Middle frontal gyrus (tissue), 1 donor: ENCODE results near the gene PCNX4.

ENCODE experiments used
- DNase-seq: peaks from one replicate; pipeline ENCODE4 v3.0.0-alpha.2; 2015; ENCODE audit warnings: low spot score; ENCODE audit errors: extremely low spot score

PCNX4 gene

DNA sequence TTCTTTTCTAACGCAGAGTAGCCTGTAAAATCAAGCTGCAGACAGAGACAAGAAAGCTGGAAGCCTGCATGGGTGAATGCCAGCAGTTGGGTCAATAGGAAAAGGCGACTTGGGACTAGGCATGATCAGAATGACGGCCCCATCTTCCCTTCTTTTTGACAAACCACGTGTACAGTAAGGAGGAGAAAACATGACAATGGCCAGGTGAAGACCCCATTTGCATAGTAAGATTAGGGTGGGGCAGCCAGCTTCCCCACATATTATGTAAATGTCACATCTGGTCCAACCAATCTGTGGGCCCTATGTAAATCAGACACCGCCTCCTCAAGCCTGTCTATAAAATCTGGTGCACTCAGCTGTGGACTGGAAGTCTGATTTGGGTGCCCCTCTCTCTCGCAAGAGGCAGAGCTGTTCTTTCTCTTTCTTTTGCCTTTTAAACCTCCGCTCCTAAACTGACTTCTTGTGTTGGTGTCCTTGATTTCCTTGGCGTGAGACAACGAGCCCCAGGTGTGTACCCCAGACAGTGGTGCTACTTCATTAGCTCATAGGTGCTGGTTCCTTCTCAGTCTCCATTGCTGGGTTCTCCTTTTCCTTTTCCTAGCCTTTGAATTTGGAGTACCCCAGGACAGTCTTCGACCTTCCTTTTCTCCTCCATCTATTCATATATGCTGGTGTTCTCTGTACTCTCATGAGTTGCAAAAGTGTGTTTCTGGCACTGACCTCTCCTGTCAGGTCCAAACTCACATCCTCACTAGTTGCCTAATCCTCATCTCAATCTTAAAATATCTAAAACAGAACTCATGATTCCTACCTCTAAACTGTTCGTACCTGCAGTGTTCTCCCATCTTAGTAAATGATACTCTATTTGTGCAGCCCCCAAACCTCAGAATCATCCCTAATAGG, 82.9 kb downstream of the PCNX4 start:
- DNase-seq = no peak

DNA sequence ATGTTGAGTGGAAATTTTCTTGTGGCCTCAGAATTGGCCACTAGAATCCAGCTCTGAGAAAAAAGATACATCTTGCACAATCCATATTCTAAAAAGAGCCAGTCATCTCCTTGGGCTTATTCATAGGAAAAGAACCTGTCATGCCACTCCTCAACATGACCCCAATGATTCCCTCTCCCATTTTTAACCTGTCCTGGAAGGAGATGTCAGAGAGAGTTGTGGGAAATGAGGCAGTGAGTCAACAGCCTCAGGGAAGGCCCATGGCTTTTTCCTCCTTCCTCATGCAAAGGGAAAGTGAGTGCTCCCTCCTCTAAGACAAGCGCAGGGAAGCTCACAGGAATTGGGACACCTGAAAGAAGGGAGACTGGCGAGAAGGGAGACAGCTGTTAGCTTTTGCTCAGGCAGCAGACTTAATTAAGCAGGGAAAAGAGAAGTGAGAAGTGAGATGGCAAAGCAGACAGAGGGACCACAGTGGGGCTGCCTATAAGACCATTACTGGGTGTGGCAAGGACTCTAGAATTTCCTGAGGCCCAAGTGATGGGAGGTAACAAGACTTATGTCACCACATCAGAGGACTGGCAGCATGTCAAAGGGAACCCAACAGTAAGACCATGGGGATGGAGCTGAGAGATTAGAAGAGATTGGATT, 83.7 kb downstream of the PCNX4 start:
- no peak for DNase-seq

DNA sequence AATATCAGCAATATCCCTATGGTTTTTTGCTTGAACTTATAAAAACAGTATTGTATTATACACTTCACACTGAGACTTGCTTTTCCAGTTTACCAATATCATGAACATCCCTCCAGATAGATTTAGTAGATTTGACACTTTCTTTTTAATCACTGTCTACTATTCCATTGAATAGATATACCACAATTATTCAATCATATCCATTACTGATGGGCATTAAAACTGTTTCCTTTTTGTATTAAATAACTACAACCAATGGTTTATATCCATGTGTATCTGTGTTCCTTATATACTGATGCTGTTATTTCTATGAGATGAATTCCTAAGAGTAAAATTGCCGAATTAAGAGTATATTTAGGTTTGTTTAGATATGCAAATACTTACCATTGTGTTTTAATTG, 86.4 kb downstream of the PCNX4 start:
- no peak for DNase-seq

DNA sequence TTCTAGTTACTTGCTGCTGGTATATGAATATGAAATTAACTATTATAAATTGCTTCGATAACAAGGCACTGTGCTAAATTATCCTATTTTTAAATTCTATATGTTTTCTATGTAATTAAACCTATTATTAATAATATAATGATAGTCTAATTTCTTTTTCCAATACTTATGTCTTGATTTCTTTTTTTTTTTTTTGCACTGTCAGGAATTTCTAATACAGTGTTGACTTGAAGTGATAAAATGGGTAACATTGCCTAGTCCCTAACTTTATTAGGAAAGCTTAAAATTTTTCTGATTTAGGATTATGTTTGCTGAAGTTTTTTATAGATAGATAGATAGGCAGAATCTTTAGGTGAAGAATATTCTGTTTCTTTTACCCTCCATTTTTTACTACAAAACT, 87.1 kb downstream of the PCNX4 start:
- no peak for DNase-seq

DNA sequence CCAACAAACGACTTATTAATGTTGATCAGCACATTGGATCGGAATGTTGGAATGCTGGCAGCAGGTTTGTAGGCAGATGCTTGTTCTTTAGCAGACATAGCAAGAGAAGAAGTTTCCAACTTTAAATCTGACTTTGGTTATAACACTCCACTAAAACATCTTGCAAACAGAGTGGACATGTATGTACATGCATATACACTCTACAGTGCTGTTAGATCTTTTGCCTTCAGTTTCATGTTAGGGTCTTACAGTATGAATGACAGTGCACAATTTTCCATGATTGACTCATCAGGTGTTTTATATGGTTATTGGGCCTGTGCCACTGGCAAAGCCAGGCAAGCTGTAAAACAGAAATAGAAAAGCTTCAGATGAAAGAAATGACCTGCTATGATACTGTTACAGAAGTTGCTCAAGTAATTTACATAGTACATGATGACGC, 87.7 kb downstream of the PCNX4 start:
- DNase-seq = no peak

DNA sequence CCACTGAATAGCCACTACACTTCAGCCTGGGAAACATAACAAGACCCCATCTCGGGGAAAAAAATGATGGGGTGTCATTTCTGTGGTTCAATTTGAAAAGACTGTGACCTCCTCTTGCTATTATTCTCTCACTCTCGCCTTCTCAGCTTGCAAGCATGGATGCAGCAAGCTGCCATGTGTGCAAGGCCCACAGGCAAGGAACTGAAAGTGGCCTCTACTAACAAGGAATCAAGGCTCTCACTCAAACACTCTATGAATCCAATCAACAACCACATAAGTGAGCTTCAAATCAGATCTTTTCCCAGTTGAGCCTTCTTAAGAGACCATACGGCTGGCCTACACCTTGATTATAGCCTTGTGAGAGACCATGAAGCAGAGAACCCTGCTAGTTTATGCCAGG, 91.4 kb downstream of the PCNX4 start:
- no peak for DNase-seq

DNA sequence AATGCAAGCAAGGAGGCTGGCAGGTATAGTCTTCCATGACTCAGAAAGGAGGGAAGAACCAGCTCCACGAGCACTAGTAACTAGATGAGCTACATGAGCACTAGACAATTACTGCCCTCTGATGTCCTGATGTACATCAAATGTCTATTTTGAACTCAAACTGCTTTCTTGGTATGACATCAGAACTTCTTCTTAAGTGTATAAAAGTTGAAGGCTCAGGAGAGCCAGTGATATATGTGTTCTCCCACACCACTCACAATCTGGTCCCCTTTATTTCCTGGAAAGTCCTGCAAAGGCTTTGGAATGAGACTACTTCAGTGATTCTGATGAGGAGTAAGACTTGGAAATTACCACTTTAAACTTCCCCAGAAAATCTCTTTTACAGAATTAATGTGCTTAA, 92.0 kb downstream of the PCNX4 start:
- no peak for DNase-seq

DNA sequence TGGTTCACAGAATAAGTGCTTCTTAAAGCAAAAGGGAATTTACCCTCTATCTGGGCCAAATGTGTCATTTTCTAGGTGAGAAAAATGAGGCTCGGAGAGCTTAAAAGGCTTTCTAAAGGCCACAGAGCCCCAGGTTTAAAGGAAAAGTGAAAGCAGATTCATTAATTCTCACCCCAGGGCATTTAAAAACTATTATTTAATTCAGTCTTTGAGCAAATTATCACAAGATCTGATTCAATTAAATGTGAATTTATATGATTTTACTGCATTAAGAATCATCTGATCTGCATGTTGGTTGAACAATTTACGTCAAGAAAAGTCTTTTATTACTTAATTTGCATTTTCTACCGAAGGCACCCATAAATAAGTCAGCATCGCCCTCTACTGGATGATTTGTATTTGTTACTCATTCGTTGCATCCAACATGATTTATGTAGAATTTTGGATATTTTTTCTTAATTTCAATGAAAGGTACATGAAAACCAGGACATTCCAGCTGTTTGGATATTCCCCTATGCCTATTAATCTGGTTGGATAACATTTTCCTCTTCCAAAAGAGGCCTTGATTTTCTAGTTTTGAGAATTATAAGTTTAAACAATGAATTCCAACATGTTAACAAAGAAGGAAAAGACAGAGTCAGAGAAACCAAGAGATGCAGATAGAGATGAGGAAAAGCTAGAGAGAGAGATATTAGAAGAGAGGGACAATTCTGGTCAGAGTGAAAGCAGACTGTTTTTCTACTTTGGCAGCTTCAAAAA, 92.6 kb downstream of the PCNX4 start:
- peak; percentile 62 for DNase-seq

DNA sequence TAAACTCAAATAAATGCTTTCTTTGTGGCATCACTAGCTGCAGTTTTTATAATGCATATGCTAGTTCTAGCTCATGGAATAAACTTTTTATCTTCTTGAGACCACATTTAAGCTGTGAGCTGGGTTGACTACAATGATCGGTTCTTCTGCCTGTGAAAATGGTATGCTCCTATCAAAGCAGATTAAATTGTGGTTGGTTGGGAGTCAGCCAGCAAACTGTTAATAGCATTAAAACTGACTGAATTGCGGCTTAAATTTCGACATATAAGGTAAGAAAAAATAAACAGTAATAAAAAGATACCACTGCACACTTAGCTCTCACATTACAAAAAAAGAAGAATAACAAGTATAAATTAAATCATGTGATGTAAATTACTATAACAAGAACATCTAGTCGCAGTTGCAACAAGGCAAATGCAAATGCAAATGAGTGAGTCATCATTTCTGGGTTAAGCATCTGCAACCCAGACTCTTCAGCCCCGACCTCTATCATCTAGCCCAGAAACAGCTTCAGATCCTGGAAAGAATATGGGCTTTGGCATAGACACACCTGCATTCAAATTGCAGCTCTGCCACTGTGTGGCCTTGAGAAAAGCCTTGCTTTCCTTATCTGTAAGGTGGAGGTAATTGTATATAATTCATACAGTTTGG, 93.3 kb downstream of the PCNX4 start:
- DNase-seq = no peak

DNA sequence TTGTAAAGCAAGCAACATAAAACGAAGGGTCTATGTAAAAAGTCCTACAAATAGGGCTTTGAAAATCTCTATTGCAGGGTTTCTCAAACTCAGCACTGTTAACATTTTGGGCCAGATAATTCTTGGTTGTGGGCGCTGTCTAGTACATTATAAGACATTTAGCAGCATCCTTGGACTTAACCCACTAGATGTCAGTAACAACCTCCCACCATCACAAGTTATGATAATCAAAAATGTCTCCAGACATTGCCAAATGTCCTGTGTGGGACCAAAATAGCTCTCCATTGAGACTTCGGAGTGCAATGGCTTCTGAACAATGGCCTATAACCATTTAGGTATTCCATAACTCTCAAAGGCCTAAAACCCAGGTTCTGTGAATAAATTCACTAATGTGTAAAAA, 96.4 kb downstream of the PCNX4 start:
- DNase-seq = no peak

DNA sequence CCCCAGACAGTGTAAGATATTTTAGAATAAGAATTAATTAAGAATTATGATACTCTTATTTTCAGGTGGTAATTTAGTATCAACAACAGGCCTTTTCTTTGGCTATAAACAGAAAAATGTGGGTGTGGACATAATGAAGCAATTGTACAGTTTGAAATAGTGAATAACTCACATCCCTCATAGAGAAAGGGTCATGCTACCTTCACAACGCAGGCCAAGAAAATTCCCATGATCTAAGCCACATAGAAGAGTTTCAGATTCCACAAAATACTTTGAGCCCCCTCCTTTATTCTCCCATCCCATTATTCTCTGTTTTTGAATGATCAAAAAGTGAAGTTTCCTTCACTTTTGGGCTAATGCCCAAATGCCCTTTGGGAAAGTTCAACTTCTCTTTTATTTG, 97.0 kb downstream of the PCNX4 start:
- no peak for DNase-seq

DNA sequence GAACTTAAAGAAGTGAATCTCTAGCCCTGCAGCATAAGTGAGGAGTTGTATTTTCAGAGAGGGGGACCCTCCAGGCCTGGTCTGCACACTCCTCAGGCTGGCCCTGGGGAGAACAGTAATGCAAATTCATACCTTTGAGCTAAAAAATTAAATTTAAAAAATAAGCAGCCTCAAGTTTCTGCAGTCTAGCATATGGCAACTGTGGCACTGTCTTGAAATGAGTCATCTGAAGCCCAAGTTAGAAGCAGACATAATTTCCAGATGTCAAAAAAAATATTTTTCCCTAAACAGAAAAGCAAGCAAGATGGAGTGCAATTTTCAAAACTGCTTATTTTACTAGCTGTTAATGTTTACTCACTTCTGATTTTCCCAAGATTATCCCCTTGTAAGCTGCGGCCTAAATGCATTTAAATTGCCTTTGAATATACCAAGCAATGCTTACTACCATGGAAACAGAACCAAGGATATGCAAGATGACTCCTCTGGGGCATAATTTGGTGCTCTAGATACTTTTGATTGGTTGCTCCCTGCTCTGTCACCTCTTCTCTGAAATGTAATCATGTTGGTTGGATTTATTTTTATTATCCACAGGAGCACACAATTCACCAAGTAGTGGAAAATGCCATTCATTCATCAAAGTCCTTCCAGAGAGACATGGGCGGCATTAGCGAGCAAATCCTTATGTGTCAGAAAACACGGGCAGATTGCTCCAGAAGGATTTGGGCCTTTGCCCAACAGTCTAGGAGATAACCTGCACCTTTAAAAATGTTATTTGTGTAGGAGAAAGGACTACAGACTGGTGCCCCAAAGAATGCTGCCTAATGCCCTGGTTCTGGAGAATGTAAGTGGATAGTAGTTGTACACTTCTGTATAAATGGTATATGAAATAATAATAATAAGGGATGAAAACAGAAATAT, 98.5 kb downstream of the PCNX4 start:
- peak; percentile 13 for DNase-seq

DNA sequence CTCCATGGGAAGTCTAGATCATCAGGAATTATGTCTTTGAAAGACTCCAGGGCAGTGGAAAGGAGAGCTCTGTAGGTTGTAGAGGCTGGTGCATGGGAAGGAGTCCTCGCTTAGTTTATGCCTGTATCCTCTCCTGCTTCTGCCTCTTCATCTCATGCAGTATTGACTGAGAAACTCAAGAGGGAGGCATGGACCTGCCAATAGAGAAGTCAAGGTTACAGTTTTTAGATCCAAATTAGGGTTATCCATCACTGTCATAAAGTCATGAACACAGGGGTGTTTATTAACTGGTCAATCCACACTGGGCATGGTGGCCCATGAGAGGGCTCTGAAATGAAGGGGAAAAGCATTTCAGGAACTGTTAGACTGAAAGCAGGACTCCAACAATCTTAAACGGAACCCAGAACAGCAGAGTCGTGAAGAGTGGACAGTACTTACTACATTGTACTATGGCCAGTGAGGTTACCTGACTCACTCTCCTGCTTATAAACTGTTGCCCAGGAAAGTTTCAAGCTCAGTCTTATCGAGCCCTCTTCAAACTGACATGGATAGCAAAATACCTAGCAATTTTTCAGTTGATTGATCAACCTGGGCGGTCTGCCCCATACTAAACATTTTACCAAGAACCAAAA, 103.6 kb downstream of the PCNX4 start:
- DNase-seq = no peak

DNA sequence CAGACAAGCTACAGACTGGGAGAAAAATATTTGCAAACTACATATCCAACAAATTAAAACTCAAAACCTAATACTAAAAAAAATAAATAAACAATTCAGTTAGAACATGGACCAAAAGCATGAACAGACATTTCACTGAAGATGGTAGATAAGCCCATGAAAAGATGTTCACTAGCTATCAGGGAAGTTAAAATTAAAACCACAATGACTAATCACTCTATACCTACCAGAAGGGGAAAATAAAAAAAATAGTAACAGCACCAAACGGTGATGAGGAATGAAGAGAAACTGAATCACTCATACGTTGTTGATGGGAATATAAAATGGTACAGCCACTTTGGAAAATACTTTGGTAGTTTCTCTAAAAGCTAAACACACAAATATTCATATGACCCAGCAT, 104.6 kb downstream of the PCNX4 start:
- DNase-seq = no peak

DNA sequence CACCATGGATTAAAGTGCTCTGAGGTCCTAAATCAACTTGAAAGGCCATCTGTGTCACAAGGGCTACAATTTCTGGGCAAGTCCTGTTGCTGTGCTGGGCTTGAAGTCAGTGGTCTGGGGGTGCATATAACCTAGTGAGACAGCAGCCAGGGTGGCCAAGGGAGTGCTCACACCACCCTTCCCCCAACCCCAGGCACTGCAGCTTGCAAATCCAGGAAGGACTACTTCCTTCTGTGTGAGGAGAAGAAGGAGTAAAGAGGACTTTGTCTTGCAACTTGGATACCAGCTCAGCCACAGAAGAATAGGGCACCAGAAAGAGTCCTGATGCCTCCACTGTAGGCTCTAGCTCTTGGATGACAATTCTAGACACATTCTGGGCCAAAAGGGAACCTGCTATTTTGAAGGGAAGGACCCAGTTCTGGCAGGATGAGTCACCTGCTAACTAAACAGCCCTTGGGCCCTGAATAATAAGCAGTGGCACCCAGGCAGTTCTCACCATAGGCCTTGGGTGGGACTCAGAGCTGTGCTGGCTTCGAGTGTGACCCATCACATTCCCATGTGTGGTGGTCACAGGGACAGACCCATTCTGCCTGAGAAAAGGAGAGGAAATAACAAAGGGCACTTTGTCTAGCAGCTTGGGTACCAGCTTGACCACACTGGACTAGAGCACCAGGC, 106.0 kb downstream of the PCNX4 start:
- DNase-seq = no peak

DNA sequence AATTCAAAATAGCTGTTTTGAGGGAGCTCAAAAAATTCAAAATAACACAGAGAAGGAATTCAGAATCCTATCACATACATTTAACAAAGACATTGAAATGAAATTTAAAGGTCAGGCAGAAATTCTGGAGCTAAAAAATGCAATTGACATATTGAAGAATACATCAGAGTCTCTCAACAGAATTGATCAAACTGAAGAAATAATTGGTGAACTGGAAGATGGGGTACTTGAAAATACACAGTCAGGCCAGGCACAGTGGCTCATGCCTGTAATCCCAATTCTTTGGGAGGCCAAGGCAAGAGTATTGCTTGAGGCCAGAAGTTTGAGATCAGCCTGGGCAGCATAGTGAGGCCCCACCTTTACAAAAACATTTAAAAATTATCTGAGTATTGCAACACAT, 107.6 kb downstream of the PCNX4 start:
- no peak for DNase-seq

DNA sequence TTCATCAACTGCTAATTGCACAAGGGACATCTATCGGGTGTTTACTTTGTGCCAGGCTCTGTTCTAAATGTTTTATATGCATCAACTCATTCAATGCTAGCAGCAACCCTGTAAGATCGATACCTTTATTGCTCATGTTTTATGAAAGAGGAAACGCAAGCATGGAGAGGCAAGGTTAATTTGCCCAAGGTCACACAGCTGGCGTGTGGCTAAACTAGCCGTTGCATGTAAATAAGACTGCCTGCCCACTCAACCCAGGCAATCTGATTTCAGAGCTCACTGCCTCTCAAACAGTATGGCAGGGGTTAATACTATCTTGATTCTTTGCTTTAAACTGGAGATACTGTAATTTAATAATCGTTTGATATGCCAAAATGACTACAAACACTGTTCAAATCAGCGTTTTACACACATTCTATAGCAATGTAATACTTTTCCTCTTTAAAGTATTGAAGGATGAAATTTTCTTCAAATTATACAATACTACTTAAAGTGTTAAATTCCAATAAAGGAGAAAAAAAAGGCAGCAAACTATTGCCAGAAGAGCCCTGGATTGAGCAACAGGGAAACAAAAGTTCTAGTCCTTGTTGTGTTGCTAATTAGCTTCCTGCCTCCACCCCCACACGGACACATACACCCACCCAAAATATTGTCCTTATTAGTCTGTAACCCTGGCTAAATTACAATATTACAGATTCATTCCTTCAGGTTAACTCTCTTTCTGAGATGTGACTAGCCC, 112.5 kb downstream of the PCNX4 start:
- no peak for DNase-seq

DNA sequence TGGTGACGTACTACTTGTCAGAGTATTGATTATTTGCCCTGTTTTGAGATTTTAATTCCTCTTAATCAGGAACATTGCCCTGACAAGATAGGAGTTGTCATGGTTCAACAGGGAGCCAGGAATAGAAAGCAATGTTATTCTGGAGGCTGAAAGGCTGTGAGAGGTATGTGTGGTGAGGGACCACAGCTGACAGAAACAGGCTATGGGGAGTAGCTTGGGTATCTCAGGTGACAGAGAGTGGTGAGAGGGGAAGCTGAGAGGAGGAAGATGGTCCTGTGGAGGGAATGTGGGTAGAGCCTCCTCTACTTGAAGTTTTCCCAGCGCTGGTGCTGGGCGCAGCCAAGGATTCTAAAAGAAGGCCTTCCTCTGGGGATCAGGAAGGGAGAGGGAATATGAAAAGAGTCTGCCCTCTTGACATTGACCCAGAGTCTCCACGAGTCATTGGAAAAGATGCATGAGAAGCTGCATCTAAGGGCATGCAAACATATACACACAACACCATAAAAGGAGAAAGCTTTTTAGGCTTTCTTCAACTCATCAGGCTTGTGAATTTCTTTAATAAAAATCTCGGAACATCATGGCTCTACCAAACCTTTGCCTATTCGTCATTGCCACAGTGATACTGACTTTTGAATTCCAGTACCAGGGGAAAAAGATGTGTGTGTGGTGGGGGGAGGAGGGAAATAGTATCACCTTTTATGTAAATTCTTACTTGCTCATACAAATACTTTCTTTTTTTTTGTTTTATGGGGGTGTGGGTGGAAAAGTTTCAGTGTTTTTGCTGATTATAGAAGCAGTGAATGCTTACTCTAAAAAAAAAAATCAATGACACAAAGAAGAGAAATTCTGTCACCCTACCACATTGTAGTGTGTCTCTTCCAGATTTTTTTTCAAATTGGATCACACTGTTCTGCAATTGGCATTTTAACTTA, 113.4 kb downstream of the PCNX4 start:
- no peak for DNase-seq
